IMR-90 (cell line): Measurements from ENCODE around the gene GRIK1. TPM values are rescaled to one million over a fixed set of nuclear protein-coding genes. Genes with fewer than 3 reads are reported as not detected.

Experiments used
- ATAC-seq: fragments of 200-7000 bp; cut with Tn5 transposase; 2 replicates; pipeline ENCODE4 v1.9.1; 2020; ENCODE audit warnings: low read depth, mild to moderate bottlenecking, moderate library complexity
- BruUV-seq: library from RNA; stranded (reverse); fragments of 400-500 nt; replicated peaks from 2 replicates; lab custom pipeline; 2021; lab: Mats Ljungman, UMichigan
- CTCF ChIA-PET: fragments of 300-600 bp; formaldehyde crosslinking; extraction: SDS; loops from one replicate; lab custom pipeline; 2021; ENCODE audit warnings: antibody characterized with exemption; lab: Yijun Ruan, JAX
- POLR2A ChIA-PET: fragments of 300-600 bp; sonication (Branson Sonifier 250); formaldehyde crosslinking; loops from one replicate; lab custom pipeline; 2022; ENCODE audit warnings: antibody characterized with exemption; ENCODE audit not compliant: unreplicated experiment; lab: Charles Lee
- DNase-seq: peaks from one replicate; pipeline ENCODE4 v3.0.0; 2013
- H2AFZ ChIP-seq: replicated peaks from 2 replicates; pipeline ENCODE3; 2013; ENCODE audit warnings: low read length, mild to moderate bottlenecking; ENCODE audit not compliant: poor library complexity
- H2AK5ac ChIP-seq: 2 replicates; pipeline ENCODE4 v1.6.1; 2013; ENCODE audit warnings: low read depth, low read length, inconsistent platforms
- H2AK9ac ChIP-seq: replicated peaks from 2 replicates; pipeline ENCODE3; 2013; ENCODE audit warnings: mild to moderate bottlenecking, low read depth, low read length, moderate library complexity; ENCODE audit not compliant: poor library complexity
- H2BK120ac ChIP-seq: 2 replicates; pipeline ENCODE4 v1.6.1; 2013; ENCODE audit warnings: low read depth, low read length, inconsistent platforms
- H2BK15ac ChIP-seq: 3 replicates; pipeline ENCODE4 v1.6.1; 2013; ENCODE audit warnings: low read depth, low read length, inconsistent platforms
- H2BK20ac ChIP-seq: 2 replicates; pipeline ENCODE4 v1.6.1; 2013; ENCODE audit warnings: low read depth, mild to moderate bottlenecking, inconsistent platforms, low read length, moderate library complexity
- H2BK5ac ChIP-seq: 2 replicates; pipeline ENCODE4 v1.6.1; 2013; ENCODE audit warnings: mild to moderate bottlenecking, low read depth, low read length, inconsistent platforms; ENCODE audit not compliant: poor library complexity, severe bottlenecking
- H3K14ac ChIP-seq: replicated peaks from 2 replicates; pipeline ENCODE4 v1.6.1; 2013; ENCODE audit warnings: low read depth, low read length, inconsistent platforms
- H3K18ac ChIP-seq: 2 replicates; pipeline ENCODE4 v1.6.1; 2013; ENCODE audit warnings: low read depth, low read length, control low read depth
- H3K23ac ChIP-seq: 2 replicates; pipeline ENCODE4 v1.6.1; 2013; ENCODE audit warnings: low read depth, low read length, inconsistent platforms
- H3K27ac ChIP-seq: 2 replicates; pipeline ENCODE4 v1.5.1; 2013; ENCODE audit warnings: mild to moderate bottlenecking, control low read depth, low read length; ENCODE audit not compliant: insufficient read depth
- H3K27me3 ChIP-seq: 2 replicates; pipeline ENCODE4 v1.6.1; 2013; ENCODE audit warnings: low read length; ENCODE audit not compliant: control insufficient read depth, insufficient read depth
- H3K36me3 ChIP-seq: 2 replicates; pipeline ENCODE4 v1.6.1; 2013; ENCODE audit warnings: low read length, mixed read lengths; ENCODE audit not compliant: control insufficient read depth, insufficient read depth
- H3K4ac ChIP-seq: 2 replicates; pipeline ENCODE4 v1.6.1; 2013; ENCODE audit warnings: low read depth, low read length, inconsistent platforms
- H3K4me1 ChIP-seq: 2 replicates; pipeline ENCODE4 v1.6.1; 2013; ENCODE audit warnings: low read length, mixed read lengths; ENCODE audit not compliant: control insufficient read depth, insufficient read depth
- H3K4me2 ChIP-seq: 2 replicates; pipeline ENCODE4 v1.6.1; 2013; ENCODE audit warnings: low read depth, mild to moderate bottlenecking, control low read depth, low read length, moderate library complexity
- H3K4me3 ChIP-seq: 2 replicates; pipeline ENCODE4 v1.5.1; 2013; ENCODE audit warnings: low read depth, mild to moderate bottlenecking, control low read depth, low read length, moderate library complexity; ENCODE audit not compliant: insufficient read depth
- H3K56ac ChIP-seq: 2 replicates; pipeline ENCODE4 v1.6.1; 2013; ENCODE audit warnings: low read length, inconsistent platforms; ENCODE audit not compliant: insufficient read depth; ENCODE audit errors: extremely low read depth
- H3K79me1 ChIP-seq, 2 experiments: 2 replicates each; pipeline ENCODE4 v1.6.1; 2013; ENCODE audit warnings: low read length in 2 of 2, inconsistent platforms in 1 of 2, low read depth in 1 of 2
- H3K9ac ChIP-seq: 2 replicates; pipeline ENCODE4 v1.6.1; 2013; ENCODE audit warnings: low read depth, low read length, control low read depth
- H3K9me1 ChIP-seq: 2 replicates; pipeline ENCODE4 v1.6.1; 2013; ENCODE audit warnings: low read length, inconsistent platforms; ENCODE audit not compliant: insufficient read depth
- H3K9me3 ChIP-seq: 2 replicates; pipeline ENCODE4 v1.6.1; 2013; ENCODE audit warnings: low read length; ENCODE audit not compliant: control insufficient read depth, insufficient read depth
- H4K20me1 ChIP-seq: 2 replicates; pipeline ENCODE4 v1.6.1; 2013; ENCODE audit warnings: low read length, inconsistent platforms; ENCODE audit not compliant: insufficient read depth
- H4K5ac ChIP-seq: 2 replicates; pipeline ENCODE4 v1.6.1; 2013; ENCODE audit warnings: mild to moderate bottlenecking, low read depth, low read length, control low read depth
- H4K8ac ChIP-seq, 2 experiments: 2 replicates each; pipeline ENCODE4 v1.6.1; 2013; ENCODE audit warnings: low read depth in 2 of 2, low read length in 2 of 2, control low read depth in 1 of 2, inconsistent platforms in 1 of 2
- H4K91ac ChIP-seq: 2 replicates; pipeline ENCODE4 v1.6.1; 2013; ENCODE audit warnings: low read depth, low read length, inconsistent platforms; ENCODE audit not compliant: insufficient read depth
- BHLHE40 ChIP-seq: fragments of 150-350 bp; IDR thresholded peaks from 2 replicates; pipeline ENCODE4 v1.6.1; 2016; ENCODE audit warnings: mild to moderate bottlenecking, low read depth, low read length
- CEBPB ChIP-seq: IDR thresholded peaks from 2 replicates; pipeline ENCODE4 v1.6.1; 2012; ENCODE audit warnings: low read depth, low read length, improper control_type of control experiment
- CHD1 ChIP-seq: IDR thresholded peaks from 2 replicates; pipeline ENCODE4 v1.6.1; 2012; ENCODE audit warnings: low read depth, low read length, improper control_type of control experiment
- CTCF ChIP-seq: conservative IDR thresholded peaks from 2 replicates; pipeline ENCODE4 v1.5.1; 2012; ENCODE audit warnings: mild to moderate bottlenecking, low read depth, low read length, improper control_type of control experiment
- ELK1 ChIP-seq: fragments of 150-350 bp; IDR thresholded peaks from 2 replicates; pipeline ENCODE4 v1.6.1; 2016; ENCODE audit warnings: low read depth, mild to moderate bottlenecking, low read length, moderate library complexity, borderline replicate concordance
- FOS ChIP-seq: fragments of 150-350 bp; IDR thresholded peaks from 2 replicates; pipeline ENCODE4 v1.6.1; 2016; ENCODE audit warnings: low read depth, low read length
- MAFK ChIP-seq: IDR thresholded peaks from 2 replicates; pipeline ENCODE4 v1.6.1; 2012; ENCODE audit warnings: low read depth, low read length, improper control_type of control experiment
- MAZ ChIP-seq: IDR thresholded peaks from 2 replicates; pipeline ENCODE4 v1.6.1; 2012; ENCODE audit warnings: low read depth, mild to moderate bottlenecking, low read length, improper control_type of control experiment, moderate library complexity, borderline replicate concordance
- MXI1 ChIP-seq: IDR thresholded peaks from 2 replicates; pipeline ENCODE4 v1.6.1; 2012; ENCODE audit warnings: low read depth, mild to moderate bottlenecking, low read length, moderate library complexity, borderline replicate concordance
- NFE2L2 ChIP-seq: fragments of 150-350 bp; IDR thresholded peaks from 2 replicates; pipeline ENCODE4 v1.6.1; 2016; ENCODE audit warnings: low read depth, mild to moderate bottlenecking, low read length
- POLR2A ChIP-seq: IDR thresholded peaks from 2 replicates; pipeline ENCODE4 v1.6.1; 2012; ENCODE audit warnings: mild to moderate bottlenecking, low read depth, low read length
- RAD21 ChIP-seq: IDR thresholded peaks from 2 replicates; pipeline ENCODE4 v1.6.1; 2012; ENCODE audit warnings: low read length, improper control_type of control experiment
- RCOR1 ChIP-seq: IDR thresholded peaks from 2 replicates; pipeline ENCODE4 v1.6.1; 2012; ENCODE audit warnings: mild to moderate bottlenecking, low read length, improper control_type of control experiment; ENCODE audit not compliant: insufficient replicate concordance
- RFX5 ChIP-seq: IDR thresholded peaks from 2 replicates; pipeline ENCODE4 v1.8.0; 2012; ENCODE audit warnings: low read depth, mild to moderate bottlenecking, low read length, moderate library complexity
- SMC3 ChIP-seq: fragments of 150-350 bp; IDR thresholded peaks from 2 replicates; pipeline ENCODE4 v1.6.1; 2016; ENCODE audit warnings: low read depth, mild to moderate bottlenecking, antibody characterized with exemption, low read length, moderate library complexity
- USF2 ChIP-seq: fragments of 150-350 bp; IDR thresholded peaks from 2 replicates; pipeline ENCODE4 v1.6.1; 2017; ENCODE audit warnings: mild to moderate bottlenecking, antibody characterized with exemption, low read length, low read depth
- WGBS, 2 experiments: methylation state at CpG; one replicate each; pipeline versions ENCODE4 v1.1.5 to v1.1.7; 2013; ENCODE audit warnings: missing lambda C conversion rate in 2 of 2; ENCODE audit not compliant: insufficient read length in 1 of 2; ENCODE audit errors: extremely low coverage in 2 of 2; 5-methylcytosine and 5-hydroxymethylcytosine counted together
- dilution Hi-C: fragments of 300-500 bp; cut with HindIII; formaldehyde crosslinking; loops from one replicate; pipeline ENCODE4 v1.14.3; 2018; ENCODE audit warnings: low sequenced_read_pairs; ENCODE audit not compliant: unreplicated experiment
- in situ Hi-C: fragments of 300-500 bp; cut with MboI; formaldehyde crosslinking; loops from 3 replicates; pipeline ENCODE4 v1.14.3; 2019; ENCODE audit warnings: low sequenced_read_pairs, inconsistent platforms, mixed read lengths
- intact Hi-C: fragments of 100-400 bp; cut with micrococcal nuclease; formaldehyde crosslinking; loops from 2 replicates; pipeline ENCODE4 v1.10.0; 2022
- polyA plus RNA-seq, 3 experiments: library from polyadenylated mRNA; depleted of rRNA; stranded (reverse); fragments of >200 nt; gene quantifications; 2 replicates each; pipeline ENCODE4 v1.2.3, GENCODE V29; 2012; ENCODE audit warnings: low replicate concordance in 1 of 3
- total RNA-seq: library from RNA; depleted of rRNA; stranded (reverse); fragments of >200 nt; gene quantifications from 2 replicates; pipeline ENCODE4 v1.2.3, GENCODE V29; 2012

Gene GRIK1
- total and polyA plus RNA-seq, 2 of the 4 experiments (the other 2 are of a cell fraction), result not detected

DNA sequence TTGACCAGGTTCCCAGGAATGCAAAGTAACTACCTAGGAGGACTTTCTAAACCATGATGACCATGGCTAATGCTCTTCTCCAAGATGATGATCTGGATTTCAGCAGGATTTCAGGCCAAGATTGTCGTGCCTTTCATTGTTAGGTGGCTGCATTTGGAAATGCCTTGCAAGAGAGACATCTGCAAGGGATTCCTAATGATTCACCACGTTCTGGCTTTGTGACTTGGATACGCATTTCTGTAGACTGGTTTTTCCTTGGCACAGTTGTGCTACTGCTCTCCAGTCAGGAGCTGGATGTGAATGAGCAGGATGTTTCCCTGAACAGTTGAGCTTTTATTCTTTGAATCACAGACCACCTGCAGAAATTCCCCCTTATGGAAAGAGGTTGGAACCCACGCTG, 428.7 kb downstream of the GRIK1 start:
- Histone ChIP-seq H2BK15ac (no peak overlapping the region), H4K8ac (no peak overlapping the region), H2AK9ac (no peak overlapping the region), H3K14ac (no peak overlapping the region), H3K4ac (no peak overlapping the region), H3K36me3 (no peaks in the 10 kb centered on the region), H4K20me1 (no peaks in the 10 kb centered on the region), H3K9me3 (peaks cover 6% of the 10 kb centered on the region; the same call in 1 of the 2 replicates), H3K27me3 (no peaks in the 10 kb centered on the region), H2BK5ac (no peak overlapping the region), H2BK20ac (no peak overlapping the region), H3K4me1 (no peaks in the 10 kb centered on the region), H3K18ac (no peak overlapping the region), H3K79me1 (no peaks in the 10 kb centered on the region), H2BK120ac (no peak overlapping the region), H3K9ac (no peak overlapping the region), H3K56ac (no peak overlapping the region), H2AFZ (no peak overlapping the region), H3K9me1 (no peaks in the 10 kb centered on the region; the same call in 1 of the 2 replicates), H4K91ac (no peak overlapping the region), H3K4me3 (no peak overlapping the region), H4K5ac (no peak overlapping the region), H3K27ac (no peak overlapping the region), H3K23ac (no peak overlapping the region), H2AK5ac (no peak overlapping the region), H3K4me2 (no peak overlapping the region)
- TF ChIP-seq RCOR1, result no peak
- TF ChIP-seq BHLHE40, result no peak
- TF ChIP-seq FOS, result no peak
- no peak for TF ChIP-seq CEBPB
- TF ChIP-seq RFX5, result no peak
- no peak for TF ChIP-seq USF2
- no peak for TF ChIP-seq MXI1
- no peak for TF ChIP-seq MAFK
- no peak for TF ChIP-seq NFE2L2
- no peak for TF ChIP-seq SMC3
- TF ChIP-seq CHD1, result no peak
- TF ChIP-seq RAD21, result no peak
- no peak for TF ChIP-seq ELK1
- no peak for TF ChIP-seq POLR2A
- no peak for TF ChIP-seq MAZ
- no peak for TF ChIP-seq CTCF
- ATAC-seq, result no peak
- ChIA-PET CTCF (no interaction called here), POLR2A (no interaction called here)
- BruUV-seq, result no TSS peak
- 100% methylated on average over 1 of the region's 4 CpGs; no CpG with 5 or more reads in 1 of the 2 experiments for WGBS, 2 experiments
- dilution Hi-C loops (no loop called here), in situ Hi-C loops (no loop called here), intact Hi-C loops (no loop called here)
- DNase-seq, result no peak
